GM21390 (cell line): Measurements from ENCODE around the gene DUSP16.
A peak's percentile ranks its signal among the peaks of the same experiment; 100 is the strongest.
"Not testable (repeated sequence)": the region's sequence is repeated elsewhere in the genome, so short reads cannot be mapped to it uniquely, and the experiment has no call there.

Source experiments
- ATAC-seq: cut with Tn5 transposase; IDR thresholded peaks from one replicate; pipeline ENCODE4 v1.9.1; 2021; ENCODE audit not compliant: unreplicated experiment

Gene DUSP16

GRCh38 chr12:12583510-12584178 lies 21.0 kb upstream of the DUSP16 start:
- ATAC-seq, result no peak

- peak; percentile 92 for ATAC-seq
These were observed 20.2 kb upstream of the DUSP16 start for GRCh38 chr12:12582895-12583303.

DNA sequence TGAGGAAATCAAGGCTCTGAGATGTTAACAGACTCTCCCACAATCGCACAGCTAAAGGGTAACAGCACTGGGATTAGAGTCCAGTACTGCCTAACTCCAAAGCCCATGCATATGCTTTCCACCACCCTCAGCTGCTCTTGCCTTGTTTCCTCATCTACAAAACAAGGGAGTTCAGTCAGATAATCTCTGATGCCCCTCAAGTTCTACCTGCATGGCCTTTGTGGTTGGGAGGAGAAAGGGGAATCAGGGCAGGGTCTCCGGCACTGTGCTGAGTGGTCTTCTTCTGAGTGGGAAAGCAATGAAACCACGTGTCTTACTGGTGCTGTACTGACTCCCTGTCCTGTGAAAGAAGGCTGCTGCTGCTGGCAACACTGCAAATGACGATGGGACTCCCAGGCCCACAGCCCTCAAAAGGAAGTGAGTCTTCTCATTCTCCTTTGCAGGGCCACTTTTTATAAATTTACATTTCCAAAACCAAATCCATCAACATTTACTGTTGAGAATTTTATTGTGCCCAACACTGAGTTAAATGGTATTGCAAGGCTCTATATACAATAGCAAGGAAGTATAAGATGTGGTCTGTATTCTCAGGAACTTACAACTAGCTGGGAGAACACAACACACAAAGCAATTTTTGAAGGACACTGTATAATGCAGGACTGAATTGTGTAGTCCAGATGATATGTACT lies 19.7 kb upstream of the DUSP16 start:
- ATAC-seq, result peak; percentile 44

GRCh38 chr12:12580716-12581115 lies 18.1 kb upstream of the DUSP16 start:
- ATAC-seq, result not testable (repeated sequence)

DNA sequence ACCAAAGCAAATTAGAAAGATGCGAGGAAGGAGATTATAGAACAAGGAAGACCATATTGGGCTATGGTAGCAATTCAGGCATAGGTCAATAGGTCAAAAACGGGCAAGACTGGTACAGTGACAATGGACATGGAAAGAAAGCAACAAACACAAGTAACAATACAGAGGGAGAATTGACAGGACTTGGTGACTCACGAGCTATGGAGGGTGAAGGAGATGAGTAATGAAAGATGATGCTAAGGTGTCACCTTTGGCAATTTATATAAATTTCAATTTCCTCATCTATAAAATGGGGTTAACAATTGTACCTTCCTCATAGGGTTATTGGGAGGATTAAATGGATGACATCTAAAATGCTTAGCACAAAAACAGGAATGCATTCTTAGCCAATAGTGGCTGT lies 15.1 kb upstream of the DUSP16 start:
- no peak for ATAC-seq

DNA sequence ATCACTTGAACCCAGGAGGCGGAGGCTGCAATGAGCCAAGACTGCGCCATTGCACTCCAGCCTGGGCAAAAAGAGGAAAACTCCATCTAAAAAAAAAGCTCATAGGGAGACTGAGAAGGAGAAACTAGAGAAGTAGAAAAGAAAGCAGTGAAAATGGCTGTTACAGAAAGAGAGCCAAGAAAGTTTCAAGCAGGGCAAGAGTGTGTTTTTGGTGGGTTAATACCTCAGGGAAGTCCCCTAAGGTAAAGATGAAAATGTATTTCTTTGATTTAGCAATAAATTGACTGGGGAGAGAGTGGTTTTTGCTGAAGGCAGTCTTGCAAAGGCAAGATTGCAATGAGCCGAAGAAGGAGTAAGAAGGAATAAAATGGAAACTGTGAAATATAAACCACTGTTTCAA lies 10.0 kb upstream of the DUSP16 start:
- ATAC-seq, result no peak

GRCh38 chr12:12565971-12566370 lies 3.3 kb upstream of the DUSP16 start:
- not testable (repeated sequence) for ATAC-seq

GRCh38 chr12:12564911-12565310 lies 2.2 kb upstream of the DUSP16 start:
- ATAC-seq, result no peak

- no peak for ATAC-seq
These were observed 746 bp upstream of the DUSP16 start for GRCh38 chr12:12563290-12563928.

DNA sequence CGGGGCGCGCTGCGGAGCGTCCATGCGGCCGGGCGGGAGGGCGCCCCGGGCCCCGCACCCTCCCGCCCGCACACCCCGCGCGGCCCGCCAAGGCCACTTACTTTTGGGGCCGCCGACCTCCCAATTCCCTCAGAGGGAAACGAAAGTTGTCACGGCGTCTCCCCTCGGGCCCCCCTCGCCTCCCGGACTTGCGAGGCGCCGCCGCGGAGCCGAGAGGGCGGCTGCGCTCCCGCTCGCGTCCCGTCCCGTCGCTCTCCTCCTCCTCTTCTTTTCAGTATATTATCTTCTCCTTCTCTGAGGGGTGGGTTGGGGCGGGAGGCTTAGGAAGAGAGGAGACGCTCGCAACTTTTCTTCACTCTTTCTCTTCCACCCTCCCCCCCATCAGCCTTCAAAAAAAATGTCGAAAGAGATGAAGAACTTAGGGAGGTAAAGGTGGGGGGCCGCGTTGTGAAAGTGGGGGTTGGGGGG lies 613 bp downstream of the DUSP16 start:
- no peak for ATAC-seq

GRCh38 chr12:12561371-12562015 lies 1.2 kb downstream of the DUSP16 start:
- no peak for ATAC-seq

- ATAC-seq, result peak; percentile 24
These were observed 1.9 kb downstream of the DUSP16 start for GRCh38 chr12:12560587-12561370.

GRCh38 chr12:12559719-12560296 lies 2.9 kb downstream of the DUSP16 start:
- ATAC-seq, result no peak

- ATAC-seq, result no peak
These were observed 4.4 kb downstream of the DUSP16 start for GRCh38 chr12:12558291-12558690.

- ATAC-seq, result no peak
These were observed 4.9 kb downstream of the DUSP16 start for GRCh38 chr12:12557733-12558132.

- ATAC-seq, result no peak
These were observed 7.0 kb downstream of the DUSP16 start for GRCh38 chr12:12555656-12556055.

GRCh38 chr12:12553208-12553785 lies 9.4 kb downstream of the DUSP16 start:
- ATAC-seq, result no peak

GRCh38 chr12:12551115-12551514 lies 11.5 kb downstream of the DUSP16 start:
- no peak for ATAC-seq

- no peak for ATAC-seq
These were observed 12.4 kb downstream of the DUSP16 start for GRCh38 chr12:12550277-12550676.

DNA sequence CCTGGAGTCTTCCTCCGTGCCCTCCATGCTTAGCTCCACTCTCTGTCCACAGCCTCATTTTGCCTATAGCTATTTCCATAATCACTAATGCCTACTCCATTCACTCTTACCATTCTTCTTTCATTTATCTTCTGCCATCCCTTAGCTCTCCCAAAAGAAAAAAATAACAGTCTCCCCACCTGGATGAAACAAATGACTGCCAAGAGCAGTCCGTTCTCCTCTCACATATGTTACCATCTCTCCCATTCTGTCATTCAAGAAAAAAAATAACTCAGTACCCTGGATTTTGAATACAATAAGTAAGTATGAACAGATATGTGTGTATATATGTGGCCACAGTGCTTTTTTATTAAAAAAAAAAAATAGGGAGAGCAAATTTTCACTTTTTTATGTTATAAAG lies 13.2 kb downstream of the DUSP16 start:
- ATAC-seq, result no peak
